Activated CD4-positive, alpha-beta T cell treated with anti-CD3 and anti-CD28 coated beads, Interleukin-2, amount 10 ng/mL, durations not matched to agents 7 days and 5 days (primary cell): ENCODE measurements around the gene WFIKKN1. TPM values are rescaled to one million over a fixed set of nuclear protein-coding genes. Genes with fewer than 3 reads are reported as not detected.
A peak's percentile ranks its signal among the peaks of the same experiment; 100 is the strongest.

ENCODE experiments used
- CTCF ChIA-PET: fragments of 350-600 bp; sonication (Branson Sonifier 250); formaldehyde crosslinking; loops from one replicate; lab custom pipeline; 2021; ENCODE audit warnings: antibody characterized with exemption; lab: Charles Lee
- POLR2A ChIA-PET: fragments of 350-600 bp; sonication (Branson Sonifier 250); formaldehyde crosslinking; loops from one replicate; lab custom pipeline; 2021; ENCODE audit warnings: antibody characterized with exemption; lab: Charles Lee
- DNase-seq: peaks from one replicate; pipeline ENCODE4 v3.0.0-alpha.2; 2020
- H3K27ac Mint-ChIP-seq: one replicate; pipeline ENCODE4 v1.8.0; 2021; ENCODE audit warnings: mild to moderate bottlenecking, moderate library complexity, mixed read lengths
- H3K27me3 Mint-ChIP-seq: one replicate; pipeline ENCODE4 v1.8.0; 2021; ENCODE audit warnings: mixed read lengths
- H3K36me3 Mint-ChIP-seq: one replicate; pipeline ENCODE4 v1.8.0; 2021; ENCODE audit warnings: low read depth, mixed read lengths
- H3K4me1 Mint-ChIP-seq: one replicate; pipeline ENCODE4 v1.8.0; 2021; ENCODE audit warnings: mixed read lengths
- H3K4me3 Mint-ChIP-seq: one replicate; pipeline ENCODE4 v1.8.0; 2021; ENCODE audit warnings: mild to moderate bottlenecking, moderate library complexity, mixed read lengths
- H3K9me3 Mint-ChIP-seq: one replicate; pipeline ENCODE4 v1.8.0; 2021; ENCODE audit warnings: mixed read lengths
- total RNA-seq, 2 experiments: library from RNA; stranded (reverse); gene quantifications; one replicate each; pipeline ENCODE4 v1.2.3, GENCODE V29; 2021

The WFIKKN1 gene, protein sequence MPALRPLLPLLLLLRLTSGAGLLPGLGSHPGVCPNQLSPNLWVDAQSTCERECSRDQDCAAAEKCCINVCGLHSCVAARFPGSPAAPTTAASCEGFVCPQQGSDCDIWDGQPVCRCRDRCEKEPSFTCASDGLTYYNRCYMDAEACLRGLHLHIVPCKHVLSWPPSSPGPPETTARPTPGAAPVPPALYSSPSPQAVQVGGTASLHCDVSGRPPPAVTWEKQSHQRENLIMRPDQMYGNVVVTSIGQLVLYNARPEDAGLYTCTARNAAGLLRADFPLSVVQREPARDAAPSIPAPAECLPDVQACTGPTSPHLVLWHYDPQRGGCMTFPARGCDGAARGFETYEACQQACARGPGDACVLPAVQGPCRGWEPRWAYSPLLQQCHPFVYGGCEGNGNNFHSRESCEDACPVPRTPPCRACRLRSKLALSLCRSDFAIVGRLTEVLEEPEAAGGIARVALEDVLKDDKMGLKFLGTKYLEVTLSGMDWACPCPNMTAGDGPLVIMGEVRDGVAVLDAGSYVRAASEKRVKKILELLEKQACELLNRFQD
- 1 to 10 TPM; 1.8 to 2.7 TPM for total RNA-seq

DNA sequence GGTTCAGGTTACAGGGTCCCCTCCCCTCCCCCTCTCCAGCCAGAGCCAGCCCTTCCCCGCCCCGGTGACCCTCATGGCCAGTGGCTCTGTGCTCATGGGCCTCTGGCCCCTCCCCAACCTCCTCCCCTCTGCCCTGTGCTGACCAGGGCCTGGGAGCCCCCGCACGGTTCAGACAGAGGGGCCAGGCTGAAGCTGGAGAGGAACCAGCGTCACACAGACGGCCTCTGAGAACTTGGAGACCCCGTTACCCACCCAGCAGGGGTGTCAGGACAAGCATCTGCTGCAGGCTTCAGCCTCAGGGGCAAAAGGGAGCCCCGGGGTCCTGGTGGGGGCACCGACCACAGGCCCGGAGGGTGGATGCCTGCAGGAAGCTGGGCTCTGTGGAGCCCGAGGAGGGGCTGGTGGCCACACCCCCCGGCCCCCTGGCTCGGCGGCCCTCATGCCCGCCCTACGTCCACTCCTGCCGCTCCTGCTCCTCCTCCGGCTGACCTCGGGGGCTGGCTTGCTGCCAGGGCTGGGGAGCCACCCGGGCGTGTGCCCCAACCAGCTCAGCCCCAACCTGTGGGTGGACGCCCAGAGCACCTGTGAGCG, at the start of gene WFIKKN1:
TSS of gene WFIKKN1 (plus strand) at position 171 of the 591 bp plus-strand sequence. CDS start at position 440, 269 bp downstream.
- CTCF ChIA-PET: no interaction called here
- Mint-ChIP-seq H3K27me3 (no peaks in the 10 kb centered on the region), H3K4me1 (peaks cover 4% of the 10 kb centered on the region), H3K27ac (no peak within 1 kb of the TSS), H3K36me3 (no peaks in the 10 kb centered on the region), H3K9me3 (no peaks in the 10 kb centered on the region), H3K4me3 (no peak within 1 kb of the TSS)
- POLR2A ChIA-PET: no interaction called here
- DNase-seq: no peak

DNA sequence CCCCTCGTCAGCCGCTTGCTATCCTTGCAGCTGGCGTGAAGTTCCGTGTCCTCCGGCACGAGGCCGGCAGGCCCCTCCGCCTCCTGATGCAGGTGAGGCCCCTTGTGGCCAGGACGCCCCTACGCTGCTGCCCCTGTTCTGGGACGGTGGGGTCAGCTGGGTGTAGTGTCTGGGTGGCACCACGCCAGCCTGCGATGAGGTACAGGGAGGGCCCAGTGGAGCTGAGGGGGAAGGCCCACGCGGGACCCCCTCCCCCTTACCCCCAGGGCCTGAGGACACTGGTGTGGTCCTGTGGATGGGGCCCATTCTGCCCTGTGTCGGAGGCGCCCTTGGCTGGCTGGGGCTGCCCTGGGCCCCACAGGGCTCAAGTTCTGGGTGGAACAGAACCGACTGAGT, 48.6 kb upstream of the WFIKKN1 start:
- Mint-ChIP-seq H3K27ac (no peak overlapping the region), H3K9me3 (no peaks in the 10 kb centered on the region), H3K36me3 (no peaks in the 10 kb centered on the region), H3K27me3 (no peaks in the 10 kb centered on the region), H3K4me1 (peaks cover 7% of the 10 kb centered on the region), H3K4me3 (no peak overlapping the region)
- ChIA-PET CTCF (interaction anchor here (0.6 kb wide), 1 partner anchor 81 kb away, joined by 3 read pairs; no protein-coding TSS in a partner anchor), POLR2A (no interaction called here)
- DNase-seq: no peak

DNA sequence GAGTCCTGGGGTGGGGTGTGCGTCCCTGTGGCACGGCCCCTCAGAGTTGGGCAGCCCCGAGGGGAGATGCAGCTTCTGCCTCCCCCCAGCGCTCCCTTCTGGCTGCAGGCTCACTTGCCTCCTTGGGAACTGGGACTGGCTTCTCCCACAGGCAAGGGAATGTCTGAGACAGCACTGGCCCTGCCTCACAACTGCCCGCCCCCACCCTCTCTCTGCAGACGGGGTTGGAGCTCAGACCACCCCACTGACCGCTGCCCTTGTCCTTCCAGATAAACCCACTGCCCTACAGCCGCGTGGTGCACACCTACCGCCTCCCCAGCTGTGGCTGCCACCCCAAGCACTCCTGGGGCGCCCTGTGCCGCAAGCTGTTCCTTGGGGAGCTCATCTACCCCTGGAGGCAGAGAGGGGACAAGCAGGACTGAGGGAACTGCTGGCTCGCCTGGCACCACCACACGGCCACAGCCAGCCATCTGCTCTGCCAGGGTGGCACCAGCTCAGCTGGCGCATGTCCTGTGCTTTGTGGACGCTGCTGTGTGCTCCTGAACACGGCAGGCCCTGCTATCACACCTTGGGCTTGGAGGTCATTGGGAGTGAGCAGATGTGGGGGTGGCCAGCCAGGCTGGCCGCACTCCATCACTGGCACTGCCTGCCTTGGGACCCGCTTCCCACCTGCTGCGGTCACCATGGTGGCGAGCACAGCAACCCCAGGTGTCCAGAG, 48.0 kb upstream of the WFIKKN1 start:
- peaks cover 10% of the 10 kb centered on the region for H3K4me1 Mint-ChIP-seq
- POLR2A ChIA-PET: no interaction called here

DNA sequence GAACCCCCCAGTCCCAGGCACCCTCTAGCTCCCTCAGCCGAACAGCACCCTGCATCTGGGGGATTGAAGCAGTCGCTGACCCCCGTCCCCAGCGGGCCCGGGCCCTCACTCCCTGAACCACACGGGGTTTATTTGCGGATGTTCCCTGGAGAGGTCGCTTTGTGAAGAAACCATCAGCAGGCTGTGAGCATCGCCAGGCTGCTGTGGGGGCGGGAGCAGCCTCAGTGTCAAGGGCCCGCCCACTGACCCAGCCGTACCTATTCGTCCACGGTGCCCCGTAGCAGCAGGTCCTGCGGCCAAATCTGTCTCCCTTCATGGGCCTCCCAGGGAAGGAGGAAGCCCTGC, 47.3 kb upstream of the WFIKKN1 start:
- no peaks in the 10 kb centered on the region for H3K9me3 Mint-ChIP-seq
- H3K27me3 Mint-ChIP-seq: no peaks in the 10 kb centered on the region
- peaks cover 15% of the 10 kb centered on the region for H3K4me1 Mint-ChIP-seq
- POLR2A ChIA-PET: no interaction called here
- no peak overlapping the region for H3K27ac Mint-ChIP-seq
- H3K4me3 Mint-ChIP-seq: no peak overlapping the region
- CTCF ChIA-PET: no interaction called here
- DNase-seq: no peak
- peaks cover 1% of the 10 kb centered on the region for H3K36me3 Mint-ChIP-seq

More for the DNA sequence above, 48.0 kb upstream of the WFIKKN1 start:
- Mint-ChIP-seq H3K4me3 (no peak overlapping the region), H3K36me3 (peaks cover 1% of the 10 kb centered on the region), H3K27ac (no peak overlapping the region), H3K27me3 (no peaks in the 10 kb centered on the region), H3K9me3 (no peaks in the 10 kb centered on the region)
- CTCF ChIA-PET: interaction anchor here (0.6 kb wide), 2 partner anchors 81 to 698 kb away, joined by 3 to 4 read pairs; no protein-coding TSS in a partner anchor
- no peak for DNase-seq

DNA sequence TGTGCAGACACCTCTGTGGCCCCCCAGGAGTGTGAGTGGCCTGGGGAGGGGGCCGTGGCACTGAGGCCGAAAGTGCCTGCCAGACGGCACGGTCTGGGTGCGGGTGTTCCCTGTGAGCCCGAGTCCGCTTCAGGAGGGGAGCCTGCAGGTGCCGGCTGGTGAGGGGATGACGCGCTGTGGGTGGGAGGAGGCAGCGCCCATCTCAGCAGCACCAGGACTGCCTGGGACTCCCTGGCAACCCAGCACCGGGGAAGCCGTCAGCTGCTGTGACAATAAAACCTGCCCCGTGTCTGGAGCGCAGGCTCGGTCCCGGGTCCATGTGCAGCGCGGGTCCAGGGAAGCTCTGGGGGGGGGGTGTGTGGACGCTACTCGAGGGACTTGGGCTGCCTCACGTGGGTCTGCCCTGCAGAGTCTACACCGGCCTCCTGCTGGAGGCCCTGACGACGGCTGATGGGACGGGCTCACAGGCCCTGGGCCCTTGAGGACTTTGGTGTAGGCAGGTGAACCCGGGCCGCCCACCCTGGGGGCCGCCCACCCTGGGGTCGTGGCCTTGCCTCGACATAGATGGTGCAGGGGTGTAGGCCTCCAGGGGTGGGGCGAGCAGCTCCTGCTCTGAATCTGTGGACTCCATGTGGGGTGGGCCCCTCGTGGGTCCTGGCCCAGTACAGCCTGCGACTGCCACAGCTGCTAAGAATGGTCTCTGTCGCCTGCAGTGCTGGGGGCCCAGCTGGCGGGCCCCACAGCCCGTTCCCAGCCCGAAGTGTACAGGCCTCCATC, 46.8 kb upstream of the WFIKKN1 start:
- POLR2A ChIA-PET: no interaction called here

DNA sequence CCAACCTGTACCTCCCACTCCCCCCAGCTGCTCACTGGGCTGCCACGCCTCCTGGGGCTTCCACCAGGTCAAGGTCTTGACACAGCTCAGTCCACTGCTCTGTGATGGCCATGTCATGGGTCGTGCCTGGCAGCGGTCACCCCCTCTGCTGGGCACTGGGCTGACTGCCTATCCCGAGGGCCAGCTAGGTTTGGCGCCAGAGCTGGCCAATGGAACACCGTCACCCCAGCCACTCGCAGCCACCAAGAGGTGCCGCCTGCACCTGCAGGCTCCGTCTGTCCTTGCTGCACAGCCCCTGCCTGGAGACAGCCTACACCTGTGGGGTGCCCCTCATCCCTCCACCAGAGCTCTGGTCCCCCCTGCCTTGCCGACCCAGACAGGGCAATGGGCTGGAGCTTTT, 45.4 kb upstream of the WFIKKN1 start:
- no peak for DNase-seq
- H3K36me3 Mint-ChIP-seq: peaks cover 1% of the 10 kb centered on the region
- peaks cover 15% of the 10 kb centered on the region for H3K4me1 Mint-ChIP-seq
- no peak overlapping the region for H3K27ac Mint-ChIP-seq
- ChIA-PET POLR2A (no interaction called here), CTCF (interaction anchor here (0.9 to 1.0 kb wide), 3 partner anchors 17 to 51 kb away, joined by 3 to 4 read pairs (median 3); partner anchors contain the start of genes METTL26 and NHLRC4)
- H3K27me3 Mint-ChIP-seq: no peaks in the 10 kb centered on the region
- H3K9me3 Mint-ChIP-seq: no peaks in the 10 kb centered on the region
- H3K4me3 Mint-ChIP-seq: no peak overlapping the region

More for the DNA sequence above, 46.8 kb upstream of the WFIKKN1 start:
- CTCF ChIA-PET: interaction anchor here (1.0 kb wide), 1 partner anchor 17 kb away, joined by 3 read pairs; the partner anchor contains the start of gene NHLRC4
- Mint-ChIP-seq H3K4me1 (peaks cover 15% of the 10 kb centered on the region), H3K36me3 (peaks cover 1% of the 10 kb centered on the region), H3K4me3 (no peak overlapping the region), H3K9me3 (no peaks in the 10 kb centered on the region), H3K27ac (no peak overlapping the region), H3K27me3 (no peaks in the 10 kb centered on the region)
- DNase-seq: no peak

DNA sequence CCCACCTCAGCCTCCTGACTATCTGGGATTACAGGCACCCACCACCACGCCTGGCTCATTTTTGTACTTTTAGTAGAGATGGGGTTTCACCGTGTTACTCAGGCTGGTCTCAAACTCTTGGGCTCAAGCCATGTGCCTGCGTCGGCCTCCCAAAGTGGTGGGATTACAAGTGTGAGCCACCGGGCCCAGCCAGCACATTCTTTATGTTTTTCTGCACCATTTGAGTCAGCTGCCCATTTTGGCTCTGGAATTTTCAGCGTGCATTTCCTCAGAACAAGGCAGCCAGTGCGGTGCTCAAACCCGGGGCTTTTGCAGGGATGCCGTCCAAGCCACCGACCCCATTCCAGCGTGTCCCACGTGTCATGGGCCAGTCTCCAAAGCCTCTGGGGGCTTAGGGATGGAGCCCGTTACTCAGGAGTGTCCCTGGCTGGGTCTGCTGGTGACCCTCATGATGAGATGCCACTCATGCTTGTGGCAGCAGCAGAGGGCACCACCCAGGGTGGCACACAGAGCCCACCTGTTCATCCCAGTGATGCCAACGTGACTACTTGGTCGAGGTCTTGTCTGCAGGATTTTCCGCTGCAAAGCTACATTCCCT, 44.6 kb upstream of the WFIKKN1 start:
- H3K27me3 Mint-ChIP-seq: no peaks in the 10 kb centered on the region
- CTCF ChIA-PET: interaction anchor here (1.0 kb wide), 1 partner anchor 16 kb away, joined by 4 read pairs; no protein-coding TSS in a partner anchor
- H3K27ac Mint-ChIP-seq: peak overlapping the region; percentile 2
- peaks cover 1% of the 10 kb centered on the region for H3K36me3 Mint-ChIP-seq
- H3K4me3 Mint-ChIP-seq: no peak overlapping the region
- no peaks in the 10 kb centered on the region for H3K9me3 Mint-ChIP-seq
- no peak for DNase-seq
- POLR2A ChIA-PET: no interaction called here
- H3K4me1 Mint-ChIP-seq: peaks cover 22% of the 10 kb centered on the region

DNA sequence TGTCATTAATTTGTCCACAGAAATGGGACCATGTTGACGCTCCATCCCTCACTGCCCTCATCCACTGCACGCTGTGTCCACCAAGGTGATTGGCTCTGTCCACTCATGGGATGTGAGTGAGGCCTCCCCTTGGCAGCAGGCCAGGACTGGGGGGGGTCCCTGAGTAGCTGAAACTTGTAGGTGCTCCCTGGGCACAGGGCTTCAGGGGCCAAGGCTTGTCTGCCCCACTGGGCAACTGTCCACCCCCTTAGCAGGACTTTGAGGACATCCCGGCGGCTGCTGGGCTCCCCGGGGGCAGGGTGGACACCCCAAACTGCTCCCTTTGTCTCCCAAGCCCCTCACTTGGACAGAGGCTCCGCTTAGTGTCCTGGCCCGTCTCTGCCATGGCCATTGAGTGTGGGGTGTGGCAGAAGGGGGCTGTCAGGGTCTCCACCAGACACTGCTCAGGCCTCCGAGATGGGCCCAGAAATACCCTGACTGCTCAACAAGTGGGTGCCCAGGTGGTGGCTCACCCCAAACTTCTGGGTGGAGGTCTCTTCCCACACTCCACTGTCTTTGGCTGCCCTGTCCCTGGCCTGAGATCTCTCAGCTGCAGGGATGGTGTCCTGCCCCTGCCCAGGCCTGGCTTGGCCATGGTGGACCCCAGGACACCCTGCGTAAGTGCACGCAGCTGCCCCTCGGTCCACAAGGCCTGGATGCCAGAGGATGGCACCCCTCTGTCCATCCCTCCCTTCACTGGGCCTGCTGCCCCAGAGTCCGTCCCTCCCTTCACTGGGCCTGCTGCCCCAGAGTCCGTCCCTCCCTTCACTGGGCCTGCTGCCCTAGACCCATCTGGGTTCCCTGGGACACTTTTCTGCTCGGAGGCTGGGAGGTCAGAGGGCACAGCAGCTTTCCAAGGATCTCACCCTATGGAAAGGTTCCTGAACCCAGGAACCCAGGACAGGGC, 43.9 kb upstream of the WFIKKN1 start:
- ChIA-PET CTCF (interaction anchor here (0.9 kb wide), 1 partner anchor 16 kb away, joined by 3 read pairs; no protein-coding TSS in a partner anchor), POLR2A (interaction anchor here (0.6 kb wide), 1 partner anchor 200 kb away, joined by 10 read pairs; no protein-coding TSS in a partner anchor)
- Mint-ChIP-seq H3K27ac (peak overlapping the region; percentile 98), H3K4me3 (peak overlapping the region; percentile 94), H3K9me3 (no peaks in the 10 kb centered on the region), H3K27me3 (no peaks in the 10 kb centered on the region), H3K36me3 (peaks cover 1% of the 10 kb centered on the region), H3K4me1 (peaks cover 28% of the 10 kb centered on the region)
- DNase-seq: no peak

DNA sequence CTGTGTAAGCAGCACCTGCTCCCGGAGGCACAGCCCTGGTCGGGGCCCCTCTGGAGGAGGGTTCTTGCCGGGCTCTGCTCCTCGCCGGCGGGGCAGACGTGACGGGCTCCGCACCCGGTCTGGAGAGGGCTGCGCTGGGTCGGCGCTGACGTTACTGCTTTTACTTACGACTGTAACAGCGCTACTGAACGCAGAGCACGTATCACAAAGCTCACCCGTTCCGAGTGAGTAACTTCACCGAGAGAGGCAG, 42.2 kb upstream of the WFIKKN1 start:
- ChIA-PET POLR2A (interaction anchor here (0.8 kb wide), 1 partner anchor 48 kb away, joined by 3 read pairs; the partner anchor contains the start of gene METTL26), CTCF (interaction anchor here (0.9 to 1.3 kb wide), 2 partner anchors 11 to 59 kb away, joined by 3 to 4 read pairs; no protein-coding TSS in a partner anchor)
- Mint-ChIP-seq H3K27ac (peak overlapping the region; percentile 98), H3K4me1 (peaks cover 32% of the 10 kb centered on the region), H3K27me3 (no peaks in the 10 kb centered on the region), H3K4me3 (peak overlapping the region; percentile 94), H3K9me3 (no peaks in the 10 kb centered on the region), H3K36me3 (peaks cover 1% of the 10 kb centered on the region)
- peak; percentile 66 for DNase-seq

DNA sequence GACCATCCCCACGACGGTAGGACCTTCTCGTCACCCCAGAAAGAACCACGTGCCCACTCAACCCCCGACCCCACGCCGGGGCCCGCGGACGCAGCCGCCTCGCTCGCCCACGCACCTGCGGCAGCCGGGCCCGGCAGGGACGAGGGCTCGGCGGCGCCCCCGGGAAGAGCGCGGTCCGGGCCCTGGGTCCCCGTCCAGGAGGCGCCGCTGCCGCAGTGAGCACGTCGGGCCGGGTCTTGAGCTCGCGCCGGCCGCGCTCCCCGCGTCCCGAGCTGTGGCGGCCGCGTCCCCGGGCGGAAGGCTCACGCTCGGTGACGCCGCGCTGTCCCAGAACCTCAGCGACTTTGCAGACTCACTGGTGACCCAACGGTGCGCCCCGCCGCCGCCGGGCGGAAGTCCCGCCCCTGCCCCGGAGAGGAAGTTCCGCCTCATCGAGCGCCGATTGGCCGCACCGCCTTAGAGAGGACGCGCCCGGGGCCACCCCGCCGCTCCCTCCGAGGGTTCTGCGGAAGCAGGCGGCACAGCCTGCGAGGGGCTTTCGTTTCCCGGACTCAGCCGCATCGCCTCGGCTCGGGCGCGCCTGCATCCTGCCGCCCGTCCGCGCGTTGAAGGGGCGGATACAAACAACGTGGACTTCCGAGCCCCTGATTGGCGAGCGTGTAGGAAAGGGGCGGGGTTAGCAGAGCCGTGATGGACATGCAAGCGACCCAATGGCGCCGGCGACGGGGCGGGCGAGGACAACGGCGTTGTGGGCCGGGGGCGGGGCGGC, 41.7 kb upstream of the WFIKKN1 start:
- H3K9me3 Mint-ChIP-seq: no peaks in the 10 kb centered on the region
- H3K36me3 Mint-ChIP-seq: peaks cover 1% of the 10 kb centered on the region
- ChIA-PET CTCF (interaction anchor here (0.9 to 1.3 kb wide), 2 partner anchors 11 to 59 kb away, joined by 3 to 4 read pairs; no protein-coding TSS in a partner anchor), POLR2A (interaction anchor here (0.8 kb wide), 1 partner anchor 47 kb away, joined by 3 read pairs; the partner anchor contains the start of gene METTL26)
- H3K27ac Mint-ChIP-seq: peak overlapping the region; percentile 99
- DNase-seq: peak; percentile 97
- H3K4me3 Mint-ChIP-seq: peak overlapping the region; percentile 94
- peaks cover 32% of the 10 kb centered on the region for H3K4me1 Mint-ChIP-seq
- H3K27me3 Mint-ChIP-seq: no peaks in the 10 kb centered on the region
